ENCODE results near the gene ASTN2. TPM values are rescaled to one million over a fixed set of nuclear protein-coding genes. Genes with fewer than 3 reads are reported as not detected.

ASTN2 gene
- total and polyA plus RNA-seq, 10 of the 15 experiments (the other 5 are each of a cell fraction or from before 2014, with no cell fraction given) = 1.4 to 15.7 (median 7.0) TPM

DNA sequence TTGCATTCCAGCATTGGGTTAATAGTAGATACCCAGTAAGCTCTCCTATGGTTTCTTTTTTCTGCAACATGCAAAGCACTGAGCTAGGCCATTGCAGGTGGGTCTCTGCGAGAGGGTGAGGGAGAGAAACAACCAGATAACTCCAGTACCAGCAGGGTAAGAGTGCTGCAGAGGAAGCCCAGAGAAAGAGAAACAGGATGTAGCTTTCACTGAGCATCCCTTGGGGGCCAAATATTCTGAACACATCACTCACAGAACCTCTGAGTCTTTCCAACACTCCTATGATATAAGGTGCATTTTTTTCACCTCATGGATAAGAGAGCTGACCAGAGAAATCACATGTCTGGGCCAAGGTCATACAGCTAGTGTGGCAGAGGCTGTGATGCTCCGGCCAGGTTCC lies 651.1 kb downstream of the ASTN2 start:
- TF ChIP-seq, protein P1, sequence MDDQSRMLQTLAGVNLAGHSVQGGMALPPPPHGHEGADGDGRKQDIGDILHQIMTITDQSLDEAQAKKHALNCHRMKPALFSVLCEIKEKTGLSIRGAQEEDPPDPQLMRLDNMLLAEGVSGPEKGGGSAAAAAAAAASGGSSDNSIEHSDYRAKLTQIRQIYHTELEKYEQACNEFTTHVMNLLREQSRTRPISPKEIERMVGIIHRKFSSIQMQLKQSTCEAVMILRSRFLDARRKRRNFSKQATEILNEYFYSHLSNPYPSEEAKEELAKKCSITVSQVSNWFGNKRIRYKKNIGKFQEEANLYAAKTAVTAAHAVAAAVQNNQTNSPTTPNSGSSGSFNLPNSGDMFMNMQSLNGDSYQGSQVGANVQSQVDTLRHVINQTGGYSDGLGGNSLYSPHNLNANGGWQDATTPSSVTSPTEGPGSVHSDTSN (IDR thresholded peaks at IDR 0.05; ENCODE audit: insufficient replicate concordance, low read depth, low read length) = no peak
- TF ChIP-seq TARDBP (IDR thresholded peaks at IDR 0.05; ENCODE audit: borderline replicate concordance) (no peak), RAD51 (IDR thresholded peaks at IDR 0.05) (no peak), PAX5 (IDR thresholded peaks at IDR 0.05; ENCODE audit: borderline replicate concordance, low read depth, low read length) (no peak), ESRRA (IDR thresholded peaks at IDR 0.05; ENCODE audit: low read length) (no peak), TCF3 (IDR thresholded peaks at IDR 0.05; ENCODE audit: borderline replicate concordance, insufficient read depth, low read depth, low read length) (no peak)
- TF ChIP-seq, protein P2, sequence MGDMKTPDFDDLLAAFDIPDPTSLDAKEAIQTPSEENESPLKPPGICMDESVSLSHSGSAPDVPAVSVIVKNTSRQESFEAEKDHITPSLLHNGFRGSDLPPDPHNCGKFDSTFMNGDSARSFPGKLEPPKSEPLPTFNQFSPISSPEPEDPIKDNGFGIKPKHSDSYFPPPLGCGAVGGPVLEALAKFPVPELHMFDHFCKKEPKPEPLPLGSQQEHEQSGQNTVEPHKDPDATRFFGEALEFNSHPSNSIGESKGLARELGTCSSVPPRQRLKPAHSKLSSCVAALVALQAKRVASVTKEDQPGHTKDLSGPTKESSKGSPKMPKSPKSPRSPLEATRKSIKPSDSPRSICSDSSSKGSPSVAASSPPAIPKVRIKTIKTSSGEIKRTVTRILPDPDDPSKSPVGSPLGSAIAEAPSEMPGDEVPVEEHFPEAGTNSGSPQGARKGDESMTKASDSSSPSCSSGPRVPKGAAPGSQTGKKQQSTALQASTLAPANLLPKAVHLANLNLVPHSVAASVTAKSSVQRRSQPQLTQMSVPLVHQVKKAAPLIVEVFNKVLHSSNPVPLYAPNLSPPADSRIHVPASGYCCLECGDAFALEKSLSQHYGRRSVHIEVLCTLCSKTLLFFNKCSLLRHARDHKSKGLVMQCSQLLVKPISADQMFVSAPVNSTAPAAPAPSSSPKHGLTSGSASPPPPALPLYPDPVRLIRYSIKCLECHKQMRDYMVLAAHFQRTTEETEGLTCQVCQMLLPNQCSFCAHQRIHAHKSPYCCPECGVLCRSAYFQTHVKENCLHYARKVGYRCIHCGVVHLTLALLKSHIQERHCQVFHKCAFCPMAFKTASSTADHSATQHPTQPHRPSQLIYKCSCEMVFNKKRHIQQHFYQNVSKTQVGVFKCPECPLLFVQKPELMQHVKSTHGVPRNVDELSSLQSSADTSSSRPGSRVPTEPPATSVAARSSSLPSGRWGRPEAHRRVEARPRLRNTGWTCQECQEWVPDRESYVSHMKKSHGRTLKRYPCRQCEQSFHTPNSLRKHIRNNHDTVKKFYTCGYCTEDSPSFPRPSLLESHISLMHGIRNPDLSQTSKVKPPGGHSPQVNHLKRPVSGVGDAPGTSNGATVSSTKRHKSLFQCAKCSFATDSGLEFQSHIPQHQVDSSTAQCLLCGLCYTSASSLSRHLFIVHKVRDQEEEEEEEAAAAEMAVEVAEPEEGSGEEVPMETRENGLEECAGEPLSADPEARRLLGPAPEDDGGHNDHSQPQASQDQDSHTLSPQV (IDR thresholded peaks at IDR 0.05) = no peak
- TF ChIP-seq, protein P3, sequence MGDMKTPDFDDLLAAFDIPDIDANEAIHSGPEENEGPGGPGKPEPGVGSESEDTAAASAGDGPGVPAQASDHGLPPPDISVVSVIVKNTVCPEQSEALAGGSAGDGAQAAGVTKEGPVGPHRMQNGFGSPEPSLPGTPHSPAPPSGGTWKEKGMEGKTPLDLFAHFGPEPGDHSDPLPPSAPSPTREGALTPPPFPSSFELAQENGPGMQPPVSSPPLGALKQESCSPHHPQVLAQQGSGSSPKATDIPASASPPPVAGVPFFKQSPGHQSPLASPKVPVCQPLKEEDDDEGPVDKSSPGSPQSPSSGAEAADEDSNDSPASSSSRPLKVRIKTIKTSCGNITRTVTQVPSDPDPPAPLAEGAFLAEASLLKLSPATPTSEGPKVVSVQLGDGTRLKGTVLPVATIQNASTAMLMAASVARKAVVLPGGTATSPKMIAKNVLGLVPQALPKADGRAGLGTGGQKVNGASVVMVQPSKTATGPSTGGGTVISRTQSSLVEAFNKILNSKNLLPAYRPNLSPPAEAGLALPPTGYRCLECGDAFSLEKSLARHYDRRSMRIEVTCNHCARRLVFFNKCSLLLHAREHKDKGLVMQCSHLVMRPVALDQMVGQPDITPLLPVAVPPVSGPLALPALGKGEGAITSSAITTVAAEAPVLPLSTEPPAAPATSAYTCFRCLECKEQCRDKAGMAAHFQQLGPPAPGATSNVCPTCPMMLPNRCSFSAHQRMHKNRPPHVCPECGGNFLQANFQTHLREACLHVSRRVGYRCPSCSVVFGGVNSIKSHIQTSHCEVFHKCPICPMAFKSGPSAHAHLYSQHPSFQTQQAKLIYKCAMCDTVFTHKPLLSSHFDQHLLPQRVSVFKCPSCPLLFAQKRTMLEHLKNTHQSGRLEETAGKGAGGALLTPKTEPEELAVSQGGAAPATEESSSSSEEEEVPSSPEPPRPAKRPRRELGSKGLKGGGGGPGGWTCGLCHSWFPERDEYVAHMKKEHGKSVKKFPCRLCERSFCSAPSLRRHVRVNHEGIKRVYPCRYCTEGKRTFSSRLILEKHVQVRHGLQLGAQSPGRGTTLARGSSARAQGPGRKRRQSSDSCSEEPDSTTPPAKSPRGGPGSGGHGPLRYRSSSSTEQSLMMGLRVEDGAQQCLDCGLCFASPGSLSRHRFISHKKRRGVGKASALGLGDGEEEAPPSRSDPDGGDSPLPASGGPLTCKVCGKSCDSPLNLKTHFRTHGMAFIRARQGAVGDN (IDR thresholded peaks at IDR 0.05) = no peak
- H2AFZ ChIP-seq (ENCODE audit: control insufficient read depth, low read depth, low read length) = no peak overlapping the region

More for the DNA sequence above, 651.1 kb downstream of the ASTN2 start:
- ChIA-PET POLR2A (no interaction called here), RAD21 (ENCODE audit: unreplicated experiment) (no interaction called here), CTCF (interaction anchor here (0.9 to 1.0 kb wide), 2 partner anchors 14 to 26 kb away, joined by 3 read pairs; no protein-coding TSS in a partner anchor), SMC1A (ENCODE audit: uncharacterized antibody, unreplicated experiment) (no interaction called here)
- ATAC-seq (no peak), DNase-seq (ENCODE audit: low read depth, low spot score) (no peak), FAIRE-seq (no peak)
- in situ Hi-C loops (cut with MboI) = no loop called here
- Histone ChIP-seq H3K4me1 (ENCODE audit: control insufficient read depth, insufficient read depth, low read length) (no peaks in the 10 kb centered on the region), H3K79me2 (ENCODE audit: control insufficient read depth, insufficient read depth, low read length) (no peaks in the 10 kb centered on the region), H3K27ac (ENCODE audit: control insufficient read depth, insufficient read depth) (no peak overlapping the region), H3K4me3 (no peak overlapping the region), H3K27me3 (replicated peaks in 1 of 2; ENCODE audit: control insufficient read depth in 2 of 2, insufficient read depth in 2 of 2, low read length in 1 of 2) (peaks cover 2 to 3% of the 10 kb centered on the region in 2 experiments; a peak in 1 of 4 replicates), H3K9me3 (replicated peaks; ENCODE audit: control insufficient read depth, insufficient read depth, low read length) (no peaks in the 10 kb centered on the region), H3K36me3 (ENCODE audit: control insufficient read depth in 2 of 2, insufficient read depth in 2 of 2, low read length in 1 of 2) (no peaks in the 10 kb centered on the region), H3K4me2 (ENCODE audit: control insufficient read depth, insufficient read depth) (no peak overlapping the region), H3K9ac (ENCODE audit: control insufficient read depth, insufficient read depth, low read length) (no peak overlapping the region), H4K20me1 (ENCODE audit: control insufficient read depth, insufficient read depth) (no peaks in the 10 kb centered on the region)
- no TSS peak for BruUV-seq (replicated peaks)
- intact Hi-C loops (cut with micrococcal nuclease; ENCODE audit: unreplicated experiment) = no loop called here
- 4% methylated on average over 2 of the region's 2 CpGs for WGBS (ENCODE audit: insufficient coverage, insufficient replicate concordance, low lambda C conversion rate, missing lambda C conversion rate)
